Natural killer cell treated with Interleukin-12 subunit alpha and Interleukin-12 subunit beta and Interleukin-15 and Interleukin-18, amount 100 ng/mL, for 72 hours (primary cell): Measurements from ENCODE around the gene CYP11A1. TPM values are rescaled to one million over a fixed set of nuclear protein-coding genes. Genes with fewer than 3 reads are reported as not detected.
A peak's percentile ranks its signal among the peaks of the same experiment; 100 is the strongest.

Source experiments
- ATAC-seq, 2 donors: fragments of 150-1000 bp; cut with Tn5 transposase in 1 of 2; sonication (Bioruptor Pico), chemical (Tn5 transposase) in 1 of 2; 2 replicates each; pipeline ENCODE4 v1.10.0; 2021
- DNase-seq: peaks from one replicate; pipeline ENCODE4 v3.0.0; 2022; ENCODE audit warnings: low spot score
- H3K27ac Mint-ChIP-seq, 2 donors: 1 replicate in 1 of 2; 2 replicates in 1 of 2; pipeline ENCODE4 v1.8.0; 2022; ENCODE audit warnings: mixed read lengths in 2 of 2, mild to moderate bottlenecking in 1 of 2, moderate library complexity in 1 of 2
- H3K27me3 Mint-ChIP-seq, 2 donors: 1 replicate in 1 of 2; 2 replicates in 1 of 2; pipeline ENCODE4 v1.8.0; 2022; ENCODE audit warnings: mixed read lengths in 2 of 2
- H3K36me3 Mint-ChIP-seq: one replicate; pipeline ENCODE4 v1.8.0; 2022; ENCODE audit warnings: mixed read lengths
- H3K4me1 Mint-ChIP-seq, 2 donors: 1 replicate in 1 of 2; 2 replicates in 1 of 2; pipeline ENCODE4 v1.8.0; 2022; ENCODE audit warnings: low read depth in 2 of 2, mixed read lengths in 2 of 2, mild to moderate bottlenecking in 1 of 2
- H3K4me3 Mint-ChIP-seq: one replicate; pipeline ENCODE4 v1.8.0; 2022; ENCODE audit warnings: mixed read lengths
- H3K9me3 Mint-ChIP-seq: 2 replicates; pipeline ENCODE4 v1.8.0; 2022; ENCODE audit warnings: mixed read lengths
- total RNA-seq, 2 donors: library from RNA; stranded (reverse); gene quantifications; one replicate each; pipeline ENCODE4 v1.2.3, GENCODE V29; 2022

Gene CYP11A1
- 1 to 10 TPM in 1 of 2 donors, not detected in 1; 1.0 TPM for total RNA-seq

- no peaks in the 10 kb centered on the region for H3K9me3 Mint-ChIP-seq
- ATAC-seq = no peak
- DNase-seq = peak; percentile 20
- no peaks in the 10 kb centered on the region for H3K4me1 Mint-ChIP-seq
- H3K36me3 Mint-ChIP-seq = no peaks in the 10 kb centered on the region
- peaks cover 14 to 15% of the 10 kb centered on the region in 2 donors for H3K27me3 Mint-ChIP-seq
- no peak within 1 kb of the TSS for H3K27ac Mint-ChIP-seq
- no peak within 1 kb of the TSS for H3K4me3 Mint-ChIP-seq
Measured at GRCh38 chr15:74367296-74367854, at the start of gene CYP11A1. Gene CYP11A1 (minus strand): TSS chr15:74367646. CDS start chr15:74367585, 61 bp downstream.

GRCh38 chr15:74417225-74417624, 49.8 kb upstream of the CYP11A1 start:
- Mint-ChIP-seq H3K27ac (no peak overlapping the region), H3K36me3 (peaks cover 7% of the 10 kb centered on the region), H3K27me3 (no peaks in the 10 kb centered on the region), H3K9me3 (no peaks in the 10 kb centered on the region), H3K4me1 (peaks cover 29 to 30% of the 10 kb centered on the region in 2 donors), H3K4me3 (no peak overlapping the region)
- no peak for DNase-seq
- no peak for ATAC-seq

- peaks cover 7% of the 10 kb centered on the region for H3K36me3 Mint-ChIP-seq
Measured at GRCh38 chr15:74415966-74416916, 48.8 kb upstream of the CYP11A1 start.

GRCh38 chr15:74414603-74415338, 47.3 kb upstream of the CYP11A1 start:
- ATAC-seq (peak in 1 of 2 donors; percentile 53), DNase-seq (no peak)
- Mint-ChIP-seq H3K36me3 (peaks cover 7% of the 10 kb centered on the region), H3K9me3 (no peaks in the 10 kb centered on the region), H3K4me3 (no peak overlapping the region), H3K27me3 (no peaks in the 10 kb centered on the region), H3K27ac (peak overlapping the region in 1 of 2 donors; percentile 61), H3K4me1 (peaks cover 14 to 20% of the 10 kb centered on the region in 2 donors)

More at GRCh38 chr15:74415966-74416916, 48.8 kb upstream of the CYP11A1 start:
- Mint-ChIP-seq H3K4me3 (peak overlapping the region; percentile 35), H3K4me1 (peaks cover 27 to 29% of the 10 kb centered on the region in 2 donors), H3K9me3 (no peaks in the 10 kb centered on the region), H3K27ac (peak overlapping the region; percentile 2 to 61), H3K27me3 (no peaks in the 10 kb centered on the region)
- no peak for DNase-seq
- ATAC-seq = no peak

- no peaks in the 10 kb centered on the region for H3K27me3 Mint-ChIP-seq
- no peak for DNase-seq
- no peaks in the 10 kb centered on the region for H3K9me3 Mint-ChIP-seq
- no peak overlapping the region for H3K27ac Mint-ChIP-seq
- ATAC-seq = no peak
- H3K36me3 Mint-ChIP-seq = peaks cover 7% of the 10 kb centered on the region
- H3K4me1 Mint-ChIP-seq = peaks cover 12 to 20% of the 10 kb centered on the region in 2 donors
- H3K4me3 Mint-ChIP-seq = no peak overlapping the region
Measured at GRCh38 chr15:74414081-74414580, 46.7 kb upstream of the CYP11A1 start.

- H3K27me3 Mint-ChIP-seq = no peaks in the 10 kb centered on the region
- peaks cover 15 to 20% of the 10 kb centered on the region in 2 donors for H3K4me1 Mint-ChIP-seq
- ATAC-seq (no peak), DNase-seq (no peak)
- no peak overlapping the region for H3K4me3 Mint-ChIP-seq
- peaks cover 7% of the 10 kb centered on the region for H3K36me3 Mint-ChIP-seq
- peak overlapping the region in 1 of 2 donors; percentile 60 for H3K27ac Mint-ChIP-seq
- no peaks in the 10 kb centered on the region for H3K9me3 Mint-ChIP-seq
Measured at GRCh38 chr15:74413350-74414080, 46.1 kb upstream of the CYP11A1 start.

- ATAC-seq (no peak), DNase-seq (no peak)
- Mint-ChIP-seq H3K9me3 (no peaks in the 10 kb centered on the region), H3K4me3 (no peak overlapping the region), H3K27ac (no peak overlapping the region), H3K36me3 (peaks cover 7% of the 10 kb centered on the region), H3K4me1 (peaks cover 17 to 20% of the 10 kb centered on the region in 2 donors), H3K27me3 (no peaks in the 10 kb centered on the region)
Measured at GRCh38 chr15:74412159-74412558, 44.7 kb upstream of the CYP11A1 start.

GRCh38 chr15:74411686-74412085, 44.2 kb upstream of the CYP11A1 start:
- no peak overlapping the region for H3K4me3 Mint-ChIP-seq
- H3K27ac Mint-ChIP-seq = no peak overlapping the region
- peaks cover 20 to 23% of the 10 kb centered on the region in 2 donors for H3K4me1 Mint-ChIP-seq
- ATAC-seq = no peak
- H3K9me3 Mint-ChIP-seq = no peaks in the 10 kb centered on the region
- no peak for DNase-seq
- H3K36me3 Mint-ChIP-seq = peaks cover 7% of the 10 kb centered on the region
- H3K27me3 Mint-ChIP-seq = no peaks in the 10 kb centered on the region

- ATAC-seq = no peak
- Mint-ChIP-seq H3K9me3 (no peaks in the 10 kb centered on the region), H3K27me3 (no peaks in the 10 kb centered on the region), H3K4me3 (no peak overlapping the region), H3K4me1 (peaks cover 24 to 27% of the 10 kb centered on the region in 2 donors), H3K36me3 (no peaks in the 10 kb centered on the region), H3K27ac (no peak overlapping the region)
- no peak for DNase-seq
Measured at GRCh38 chr15:74410502-74410901, 43.1 kb upstream of the CYP11A1 start.

GRCh38 chr15:74409225-74409624, 41.8 kb upstream of the CYP11A1 start:
- Mint-ChIP-seq H3K9me3 (no peaks in the 10 kb centered on the region), H3K36me3 (no peaks in the 10 kb centered on the region), H3K27ac (peak overlapping the region in 1 of 2 donors; percentile 68), H3K27me3 (no peaks in the 10 kb centered on the region), H3K4me1 (peaks cover 23% of the 10 kb centered on the region in 2 donors), H3K4me3 (no peak overlapping the region)
- DNase-seq (no peak), ATAC-seq (no peak)

GRCh38 chr15:74408815-74409214, 41.4 kb upstream of the CYP11A1 start:
- DNase-seq (no peak), ATAC-seq (no peak)
- no peaks in the 10 kb centered on the region for H3K27me3 Mint-ChIP-seq
- no peaks in the 10 kb centered on the region for H3K9me3 Mint-ChIP-seq
- peaks cover 27% of the 10 kb centered on the region in 2 donors for H3K4me1 Mint-ChIP-seq
- H3K4me3 Mint-ChIP-seq = no peak overlapping the region
- H3K27ac Mint-ChIP-seq = peak overlapping the region; percentile 60 to 68
- H3K36me3 Mint-ChIP-seq = no peaks in the 10 kb centered on the region

- Mint-ChIP-seq H3K36me3 (no peaks in the 10 kb centered on the region), H3K4me3 (no peak overlapping the region), H3K9me3 (no peaks in the 10 kb centered on the region), H3K27me3 (no peaks in the 10 kb centered on the region), H3K27ac (peak overlapping the region; percentile 60 to 68), H3K4me1 (peaks cover 31% of the 10 kb centered on the region in 2 donors)
- DNase-seq = no peak
- no peak for ATAC-seq
Measured at GRCh38 chr15:74408385-74408784, 40.9 kb upstream of the CYP11A1 start.
